Measurements from ENCODE around the gene VSIR. TPM values are rescaled to one million over a fixed set of nuclear protein-coding genes. Genes with fewer than 3 reads are reported as not detected.
A peak's percentile ranks its signal among the peaks of the same experiment; 100 is the strongest.

The VSIR gene
- total and polyA plus RNA-seq, 3 donors from 2014 or later: 26.1 to 54.6 (median 54.4) TPM

GRCh38 chr10:71731791-71732190 is 41.5 kb downstream of the VSIR start:
- Histone ChIP-seq H3K9me3 (no peaks in the 10 kb centered on the region), H3K4me1 (peaks cover 18% of the 10 kb centered on the region), H3K27me3 (no peaks in the 10 kb centered on the region), H3K4me3 (no peak overlapping the region), H3K36me3 (ENCODE audit: low read depth, missing control alignments) (no peaks in the 10 kb centered on the region), H3K27ac (no peak overlapping the region)
- TF ChIP-seq CTCF (IDR thresholded peaks at IDR 0.05) (no peak), POLR2A (IDR thresholded peaks at IDR 0.05) (no peak)
- intact Hi-C loops (cut with DNase I; ENCODE audit: low total_unique reads): no loop called here
- no peak for DNase-seq
- 80 to 91% methylated on average over 2 to 12 of the region's 12 CpGs for WGBS, 2 donors

- TF ChIP-seq POLR2A (IDR thresholded peaks at IDR 0.05) (no peak), CTCF (IDR thresholded peaks at IDR 0.05) (no peak)
- H3K27me3 ChIP-seq: no peaks in the 10 kb centered on the region
- WGBS, 2 donors: 65 to 79% methylated on average over 10 of the region's 10 CpGs
Observed at GRCh38 chr10:71729161-71729636, 44.1 kb downstream of the VSIR start.

GRCh38 chr10:71727738-71728737 is 45.3 kb downstream of the VSIR start:
- TF ChIP-seq CTCF (IDR thresholded peaks at IDR 0.05): no peak
- no peak for TF ChIP-seq POLR2A (IDR thresholded peaks at IDR 0.05)
- no peaks in the 10 kb centered on the region for H3K27me3 ChIP-seq
- no peaks in the 10 kb centered on the region for H3K9me3 ChIP-seq
- no peaks in the 10 kb centered on the region for H3K36me3 ChIP-seq (ENCODE audit: low read depth, missing control alignments)
- peak overlapping the region; percentile 36 to 65 for H3K27ac ChIP-seq
- intact Hi-C loops (cut with DNase I; ENCODE audit: low total_unique reads): no loop called here
- 31 to 38% methylated on average over 8 of the region's 8 CpGs for WGBS, 2 donors
- H3K4me3 ChIP-seq: no peak overlapping the region
- peak; percentile 60 for DNase-seq
- peaks cover 18% of the 10 kb centered on the region for H3K4me1 ChIP-seq

More at GRCh38 chr10:71729161-71729636, 44.1 kb downstream of the VSIR start:
- intact Hi-C loops (cut with DNase I; ENCODE audit: low total_unique reads): no loop called here
- no peaks in the 10 kb centered on the region for H3K36me3 ChIP-seq (ENCODE audit: low read depth, missing control alignments)
- no peak for DNase-seq
- H3K4me1 ChIP-seq: peaks cover 18% of the 10 kb centered on the region
- no peak overlapping the region for H3K27ac ChIP-seq
- H3K4me3 ChIP-seq: no peak overlapping the region
- no peaks in the 10 kb centered on the region for H3K9me3 ChIP-seq

- Histone ChIP-seq H3K4me3 (no peak overlapping the region), H3K27ac (peak overlapping the region; percentile 36 to 65), H3K4me1 (peaks cover 18% of the 10 kb centered on the region), H3K27me3 (no peaks in the 10 kb centered on the region), H3K9me3 (no peaks in the 10 kb centered on the region), H3K36me3 (ENCODE audit: low read depth, missing control alignments) (no peaks in the 10 kb centered on the region)
- 71% methylated on average over 9 to 12 of the region's 12 CpGs for WGBS, 2 donors
- intact Hi-C loops (cut with DNase I; ENCODE audit: low total_unique reads): no loop called here
- DNase-seq: no peak
- TF ChIP-seq POLR2A (IDR thresholded peaks at IDR 0.05) (no peak), CTCF (IDR thresholded peaks at IDR 0.05) (no peak)
Observed at GRCh38 chr10:71727105-71727737, 46.1 kb downstream of the VSIR start.

Measured in testis (tissue), 3 donors.